ENCODE data around the gene ACSS1.

DNA sequence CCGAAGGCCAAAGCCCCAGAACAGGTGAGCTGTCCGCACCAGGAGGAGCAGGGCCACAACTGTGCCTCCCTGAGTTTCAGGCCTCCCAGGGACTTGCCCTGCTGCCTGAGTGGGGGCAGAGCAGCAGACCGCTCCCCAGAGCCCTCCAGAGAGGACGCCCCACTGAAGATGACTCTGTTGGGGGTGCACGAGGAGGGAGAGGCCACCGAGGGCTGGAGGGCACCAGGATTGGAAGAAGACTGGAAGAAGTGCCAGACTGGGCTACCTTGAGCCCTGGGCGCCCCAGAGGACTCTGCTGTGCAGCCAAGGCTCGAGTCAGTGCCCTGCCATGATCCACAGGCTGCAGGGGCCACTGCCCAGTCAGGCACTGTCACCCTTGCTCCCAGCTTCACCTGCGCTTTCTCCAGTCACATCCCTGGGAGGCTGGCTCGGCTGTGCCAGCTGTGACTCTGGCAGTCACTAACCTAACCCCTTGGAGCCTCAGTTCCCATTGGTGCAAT lies 97.6 kb downstream of the ACSS1 start:
- TF ChIP-seq, protein P1, sequence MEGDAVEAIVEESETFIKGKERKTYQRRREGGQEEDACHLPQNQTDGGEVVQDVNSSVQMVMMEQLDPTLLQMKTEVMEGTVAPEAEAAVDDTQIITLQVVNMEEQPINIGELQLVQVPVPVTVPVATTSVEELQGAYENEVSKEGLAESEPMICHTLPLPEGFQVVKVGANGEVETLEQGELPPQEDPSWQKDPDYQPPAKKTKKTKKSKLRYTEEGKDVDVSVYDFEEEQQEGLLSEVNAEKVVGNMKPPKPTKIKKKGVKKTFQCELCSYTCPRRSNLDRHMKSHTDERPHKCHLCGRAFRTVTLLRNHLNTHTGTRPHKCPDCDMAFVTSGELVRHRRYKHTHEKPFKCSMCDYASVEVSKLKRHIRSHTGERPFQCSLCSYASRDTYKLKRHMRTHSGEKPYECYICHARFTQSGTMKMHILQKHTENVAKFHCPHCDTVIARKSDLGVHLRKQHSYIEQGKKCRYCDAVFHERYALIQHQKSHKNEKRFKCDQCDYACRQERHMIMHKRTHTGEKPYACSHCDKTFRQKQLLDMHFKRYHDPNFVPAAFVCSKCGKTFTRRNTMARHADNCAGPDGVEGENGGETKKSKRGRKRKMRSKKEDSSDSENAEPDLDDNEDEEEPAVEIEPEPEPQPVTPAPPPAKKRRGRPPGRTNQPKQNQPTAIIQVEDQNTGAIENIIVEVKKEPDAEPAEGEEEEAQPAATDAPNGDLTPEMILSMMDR (conservative IDR thresholded peaks at IDR 0.05): no peak
- TF ChIP-seq ZFX (IDR thresholded peaks at IDR 0.05): no peak
